Cardiac septum (tissue), 1 donor: Measurements from ENCODE around the gene SOSTDC1. TPM values are rescaled to one million over a fixed set of nuclear protein-coding genes. Genes with fewer than 3 reads are reported as not detected.
"Not testable (repeated sequence)": the region's sequence is repeated elsewhere in the genome, so short reads cannot be mapped to it uniquely, and the experiment has no call there.

ENCODE experiments used
- DNase-seq: peaks from one replicate; pipeline ENCODE4 v3.0.0-alpha.2; 2020; ENCODE audit warnings: low spot score
- intact Hi-C: fragments of 100-400 bp; cut with DNase I; formaldehyde crosslinking; loops from one replicate; pipeline ENCODE4 v1.14.0; 2022
- long read RNA-seq: library from polyadenylated mRNA; unstranded; transcript quantifications from one replicate; pipeline ENCODE4 v2.0.0, GENCODE V29; 2021
- total RNA-seq: library from RNA; stranded (reverse); fragmentation: NEBNext Ultra II Directional; extraction: Animal tissue kit (Norgen Biotek cat#: 25700); gene quantifications from one replicate; pipeline ENCODE4 v1.2.1, GENCODE V29; 2021
- donor health status: DM: no; HTN: no; CAD: no.

The SOSTDC1 gene
- total RNA-seq, result not detected
- long read RNA-seq, result 0 reads

- intact Hi-C loops, result no loop called here
- DNase-seq, result no peak
These were observed at the start of gene SOSTDC1 for GRCh38 chr7:16465469-16466361. Gene SOSTDC1, minus strand, starts transcription at chr7:16465738. Its CDS starts 70 bp downstream, at chr7:16465668.

- no peak for DNase-seq
- intact Hi-C loops, result no loop called here
These were observed 49.2 kb upstream of the SOSTDC1 start for GRCh38 chr7:16514729-16515128.

- intact Hi-C loops, result no loop called here
- no peak for DNase-seq
These were observed 48.7 kb upstream of the SOSTDC1 start for GRCh38 chr7:16514271-16514670.

DNA sequence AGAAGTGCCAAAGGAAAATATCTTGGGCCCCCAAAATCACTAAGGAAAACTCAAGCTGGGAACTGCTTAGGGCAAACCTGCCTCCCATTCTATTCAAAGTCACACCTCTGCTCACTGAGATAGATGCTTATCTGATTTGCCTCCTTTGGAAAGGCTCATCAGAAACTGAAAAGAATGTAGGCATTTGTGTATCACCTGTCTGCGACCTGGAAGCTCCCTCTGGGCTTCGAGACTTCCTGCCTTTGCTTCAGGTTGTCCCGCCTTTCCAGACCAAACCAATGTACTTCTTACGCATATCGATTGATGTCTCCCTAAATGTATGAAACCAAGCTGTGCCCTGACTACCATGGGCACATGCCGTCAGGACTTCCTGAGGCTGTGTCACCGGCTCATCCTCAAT lies 46.6 kb upstream of the SOSTDC1 start:
- no peak for DNase-seq
- intact Hi-C loops, result no loop called here

DNA sequence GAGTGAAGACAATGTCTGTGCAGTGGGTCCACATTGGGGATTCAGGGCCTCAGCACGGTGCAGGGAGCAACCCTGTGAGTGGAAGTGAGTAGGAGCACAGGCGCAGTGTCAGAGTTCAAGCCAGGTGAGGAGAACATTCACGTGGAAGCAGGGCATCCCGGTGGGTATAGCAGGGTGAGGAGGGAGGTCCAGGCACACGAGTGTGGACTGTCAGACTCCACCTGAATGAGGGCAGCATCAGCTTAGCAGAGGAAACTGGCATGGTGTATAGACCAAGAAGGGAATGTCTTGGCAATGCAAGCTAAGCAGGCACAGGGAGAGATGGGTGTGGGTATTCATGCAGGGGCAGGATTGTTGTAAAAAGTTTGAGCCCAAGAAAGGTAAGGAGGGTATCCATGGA lies 45.8 kb upstream of the SOSTDC1 start:
- no peak for DNase-seq
- intact Hi-C loops, result no loop called here

GRCh38 chr7:16509829-16510228 lies 44.3 kb upstream of the SOSTDC1 start:
- no peak for DNase-seq
- intact Hi-C loops, result no loop called here

GRCh38 chr7:16506422-16506821 lies 40.9 kb upstream of the SOSTDC1 start:
- DNase-seq, intact Hi-C loops: not testable (repeated sequence)

- intact Hi-C loops, result no loop called here
- DNase-seq, result no peak
These were observed 38.5 kb upstream of the SOSTDC1 start for GRCh38 chr7:16504019-16504418.

GRCh38 chr7:16502303-16502702 lies 36.8 kb upstream of the SOSTDC1 start:
- intact Hi-C loops, result no loop called here
- DNase-seq, result no peak

DNA sequence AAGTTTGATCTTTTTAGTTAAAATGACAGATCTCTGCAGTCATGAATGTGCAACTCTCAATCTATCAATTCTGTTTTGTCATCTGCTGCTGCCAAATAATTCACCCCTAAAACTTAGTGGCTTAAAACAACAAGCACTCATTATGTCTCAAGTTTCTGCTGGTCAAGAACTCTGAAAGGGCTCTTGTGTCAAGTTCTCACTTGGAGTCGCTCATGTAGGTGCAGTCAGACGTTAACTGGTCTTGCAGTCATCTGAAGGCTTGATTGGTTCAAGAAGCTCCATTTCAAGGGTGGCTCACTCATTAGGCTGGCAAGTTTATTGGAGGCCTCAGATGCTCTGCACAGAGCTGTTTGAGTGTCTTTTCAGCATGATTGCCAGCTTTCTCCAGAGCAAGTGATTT lies 32.6 kb upstream of the SOSTDC1 start:
- intact Hi-C loops, result no loop called here
- DNase-seq, result no peak

GRCh38 chr7:16494955-16495719 lies 29.6 kb upstream of the SOSTDC1 start:
- DNase-seq, result no peak
- intact Hi-C loops, result no loop called here

GRCh38 chr7:16494551-16494950 lies 29.0 kb upstream of the SOSTDC1 start:
- DNase-seq, result no peak
- intact Hi-C loops, result no loop called here

DNA sequence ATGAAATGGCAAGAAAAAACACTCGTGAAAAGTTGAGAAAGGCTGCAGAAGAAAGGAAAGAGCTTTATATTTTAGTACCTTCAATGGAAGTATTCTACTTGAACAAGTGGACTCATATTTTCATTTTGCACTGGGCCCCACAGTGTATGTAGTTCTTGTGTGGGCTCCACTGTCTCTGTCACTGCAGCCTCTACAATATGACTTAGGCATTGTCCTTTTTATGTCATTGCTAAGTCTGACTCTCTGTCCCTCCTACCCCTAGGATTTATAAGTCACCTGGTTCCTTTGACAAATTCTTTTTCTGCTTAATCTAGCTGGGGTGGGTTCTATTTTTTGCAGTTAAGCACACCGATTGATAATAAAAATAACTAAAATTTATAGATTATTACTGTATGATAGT lies 27.7 kb upstream of the SOSTDC1 start:
- intact Hi-C loops, result no loop called here
- no peak for DNase-seq

DNA sequence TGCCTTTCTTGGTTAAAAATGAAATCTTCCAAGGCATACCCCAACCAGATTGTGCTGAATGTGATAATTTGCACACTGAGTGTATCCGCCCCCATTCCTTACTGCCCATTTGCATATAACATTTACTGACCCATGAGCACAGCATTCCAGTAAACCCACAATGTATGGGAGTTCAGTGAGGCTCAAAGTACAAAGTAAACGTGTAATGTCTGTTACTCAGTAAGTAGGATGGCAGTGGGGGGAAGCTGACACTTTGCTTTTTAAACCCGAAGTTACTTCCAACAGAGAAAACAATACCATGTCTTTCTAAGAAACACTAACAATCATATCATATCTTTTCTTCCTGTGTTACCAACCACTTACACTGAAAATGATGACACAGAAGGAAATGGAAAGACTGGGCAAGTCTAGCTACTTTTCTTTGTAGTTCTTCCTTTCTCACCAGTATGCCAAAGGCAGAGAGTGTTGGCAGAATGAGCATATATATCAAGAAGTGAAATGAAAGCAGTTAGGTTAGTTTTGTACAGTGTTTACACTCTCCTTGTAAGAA lies 27.1 kb upstream of the SOSTDC1 start:
- intact Hi-C loops, result no loop called here
- DNase-seq, result no peak

DNA sequence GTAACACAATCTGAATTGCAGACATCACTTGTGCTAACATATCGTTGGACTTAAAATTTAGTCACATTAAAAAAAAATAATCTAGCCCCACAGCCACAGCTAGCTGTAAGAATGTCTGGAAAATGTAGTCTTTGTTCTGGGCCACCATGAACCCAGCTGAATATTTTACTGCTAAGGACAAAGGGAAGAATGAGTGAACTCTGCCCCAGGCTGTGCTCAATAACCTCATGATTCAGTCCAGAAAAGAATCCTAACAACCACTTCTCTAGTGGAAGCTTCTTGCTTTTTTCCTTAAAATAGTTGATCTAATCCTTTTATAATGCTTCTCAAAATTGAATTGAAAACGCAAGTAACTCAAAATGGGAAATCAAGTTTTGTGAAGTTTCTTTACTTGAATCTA lies 25.6 kb upstream of the SOSTDC1 start:
- intact Hi-C loops, result no loop called here

DNA sequence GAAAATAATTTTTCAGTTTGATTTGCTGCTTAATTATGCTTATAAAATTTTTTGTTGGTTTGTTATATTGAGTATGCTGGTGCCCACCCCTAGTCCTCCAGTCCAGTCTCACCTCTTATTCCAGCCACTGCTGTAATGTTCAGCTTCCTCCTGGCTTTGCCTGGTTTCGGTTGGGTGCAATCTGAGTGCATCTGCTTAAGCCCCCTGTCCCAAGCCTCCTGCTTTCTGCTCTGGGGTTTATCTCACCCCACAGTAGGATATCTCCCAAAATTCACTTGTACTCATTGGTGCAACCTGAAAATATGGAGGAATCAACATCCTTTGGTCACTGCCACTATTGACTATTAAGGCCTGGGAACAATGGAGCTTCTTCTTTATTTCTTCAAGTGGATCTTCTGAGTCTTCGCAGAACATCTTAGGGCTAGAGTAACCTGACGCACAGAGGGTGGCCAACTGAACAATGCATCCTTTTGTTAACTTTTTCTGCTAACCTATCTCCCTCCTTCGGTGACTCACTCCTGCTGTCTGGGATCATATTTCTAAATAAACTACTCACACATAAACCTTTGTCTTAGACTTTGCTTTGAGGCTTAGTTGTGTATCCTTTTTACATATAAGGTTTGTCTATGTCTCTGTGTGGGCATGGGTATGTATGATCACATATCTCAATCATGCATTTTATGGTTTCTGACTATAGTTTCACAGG lies 19.1 kb upstream of the SOSTDC1 start:
- intact Hi-C loops, result no loop called here
- no peak for DNase-seq

More for the DNA sequence above, 25.6 kb upstream of the SOSTDC1 start:
- DNase-seq, result no peak

DNA sequence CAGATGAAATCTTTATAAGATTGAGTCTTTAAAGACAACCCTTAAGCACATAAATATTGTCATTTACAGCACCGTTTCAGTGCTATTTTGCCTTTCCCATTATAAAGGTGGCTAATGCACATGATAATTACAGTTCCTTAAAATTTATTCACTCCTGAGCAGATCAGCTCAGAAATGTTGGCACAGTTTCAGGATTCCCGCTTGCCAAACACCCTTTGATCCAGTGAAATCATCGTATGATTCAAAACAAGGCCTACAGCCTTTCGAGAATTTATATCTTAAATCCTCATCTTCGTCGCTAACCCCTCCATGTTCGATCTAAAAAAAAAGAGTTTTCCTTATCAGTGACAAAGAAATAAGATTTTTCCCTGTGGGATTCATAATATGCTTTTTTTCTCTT lies 14.1 kb upstream of the SOSTDC1 start:
- DNase-seq, result no peak
- intact Hi-C loops, result no loop called here

GRCh38 chr7:16479161-16479560 lies 13.6 kb upstream of the SOSTDC1 start:
- DNase-seq, result no peak
- intact Hi-C loops, result no loop called here

DNA sequence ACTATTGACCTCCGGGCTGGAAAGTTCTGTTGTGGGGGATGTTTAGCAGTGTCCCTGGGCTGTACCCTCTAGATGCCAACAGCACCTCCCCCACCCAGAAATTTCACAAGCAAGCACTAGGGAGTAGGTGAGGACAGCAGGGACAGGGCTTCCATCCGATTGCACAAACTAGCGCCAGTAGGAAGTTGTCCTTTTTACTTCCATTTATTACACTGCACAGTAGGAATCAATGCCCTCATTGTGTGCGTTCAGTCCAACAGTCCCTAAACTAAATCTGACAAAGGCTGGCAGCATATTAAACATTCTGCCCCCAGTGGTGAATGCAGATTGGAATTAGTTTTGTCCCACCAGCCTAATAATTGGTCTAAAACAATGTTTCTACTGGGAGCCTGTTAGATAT lies 6.4 kb upstream of the SOSTDC1 start:
- DNase-seq, result no peak
- intact Hi-C loops, result no loop called here
